GM21515 (cell line): Measurements from ENCODE around the gene LDB3.

Experiments used
- ATAC-seq: cut with Tn5 transposase; IDR thresholded peaks from one replicate; pipeline ENCODE4 v1.9.1; 2021; ENCODE audit not compliant: unreplicated experiment

Gene LDB3

GRCh38 chr10:86705905-86706304, 37.6 kb downstream of the LDB3 start:
- no peak for ATAC-seq

- ATAC-seq: no peak
Observed at GRCh38 chr10:86706401-86706841, 38.1 kb downstream of the LDB3 start.

- ATAC-seq: no peak
Observed at GRCh38 chr10:86706977-86707376, 38.7 kb downstream of the LDB3 start.

GRCh38 chr10:86707505-86707904, 39.2 kb downstream of the LDB3 start:
- ATAC-seq: no peak

- ATAC-seq: no peak
Observed at GRCh38 chr10:86708068-86708782, 39.9 kb downstream of the LDB3 start.

- no peak for ATAC-seq
Observed at GRCh38 chr10:86708783-86709380, 40.6 kb downstream of the LDB3 start.

GRCh38 chr10:86709396-86710185, 41.3 kb downstream of the LDB3 start:
- ATAC-seq: no peak

- ATAC-seq: peak; percentile 77
Observed at GRCh38 chr10:86710987-86711512, 42.7 kb downstream of the LDB3 start.

GRCh38 chr10:86711513-86712316, 43.4 kb downstream of the LDB3 start:
- ATAC-seq: peak; percentile 41

GRCh38 chr10:86712317-86712707, 44.0 kb downstream of the LDB3 start:
- ATAC-seq: peak; percentile 28

GRCh38 chr10:86715156-86715795, 47.0 kb downstream of the LDB3 start:
- no peak for ATAC-seq

GRCh38 chr10:86715836-86716235, 47.5 kb downstream of the LDB3 start:
- ATAC-seq: no peak

GRCh38 chr10:86716466-86716865, 48.2 kb downstream of the LDB3 start:
- no peak for ATAC-seq

- no peak for ATAC-seq
Observed at GRCh38 chr10:86718556-86718955, 50.2 kb downstream of the LDB3 start.

GRCh38 chr10:86721232-86721631, 52.9 kb downstream of the LDB3 start:
- no peak for ATAC-seq

- ATAC-seq: no peak
Observed at GRCh38 chr10:86723009-86723408, 54.7 kb downstream of the LDB3 start.

GRCh38 chr10:86724445-86724844, 56.1 kb downstream of the LDB3 start:
- ATAC-seq: no peak

- no peak for ATAC-seq
Observed at GRCh38 chr10:86725980-86726676, 57.8 kb downstream of the LDB3 start.

- ATAC-seq: no peak
Observed at GRCh38 chr10:86726677-86726999, 58.3 kb downstream of the LDB3 start.

GRCh38 chr10:86727470-86727869, 59.2 kb downstream of the LDB3 start:
- no peak for ATAC-seq
